SK-N-SH (cell line): ENCODE measurements around the gene VTI1B.

ENCODE experiments used
- FOSL2 ChIP-seq: IDR thresholded peaks from 2 replicates; pipeline ENCODE4 v1.4.0; 2012; ENCODE audit warnings: low read depth, mild to moderate bottlenecking, moderate library complexity, borderline replicate concordance
- RCOR1 ChIP-seq: fragments of 150-350 bp; IDR thresholded peaks from 2 replicates; pipeline ENCODE4 v1.6.1; 2017; ENCODE audit warnings: antibody characterized with exemption, low read length
- SIN3A ChIP-seq: IDR thresholded peaks from 2 replicates; pipeline ENCODE4 v1.6.1; 2012; ENCODE audit warnings: low read depth, mild to moderate bottlenecking, low read length, moderate library complexity, borderline replicate concordance
- TF ChIP-seq, protein P1 (sequence below): fragments of 200-600 bp; sonication (generic); IDR thresholded peaks from 2 replicates; pipeline ENCODE4 v1.6.1; 2017; ENCODE audit warnings: antibody characterized with exemption, mild to moderate bottlenecking, moderate library complexity
- TF ChIP-seq, protein P2 (sequence below): IDR thresholded peaks from 2 replicates; pipeline ENCODE4 v1.4.0; 2012; ENCODE audit warnings: low read depth

GRCh38 chr14:67619446-67620216 lies 54.8 kb downstream of the VTI1B start, which contains the start of gene ARG2:
- TF ChIP-seq SIN3A, result no peak
- TF ChIP-seq RCOR1, result no peak
- TF ChIP-seq, protein P1, sequence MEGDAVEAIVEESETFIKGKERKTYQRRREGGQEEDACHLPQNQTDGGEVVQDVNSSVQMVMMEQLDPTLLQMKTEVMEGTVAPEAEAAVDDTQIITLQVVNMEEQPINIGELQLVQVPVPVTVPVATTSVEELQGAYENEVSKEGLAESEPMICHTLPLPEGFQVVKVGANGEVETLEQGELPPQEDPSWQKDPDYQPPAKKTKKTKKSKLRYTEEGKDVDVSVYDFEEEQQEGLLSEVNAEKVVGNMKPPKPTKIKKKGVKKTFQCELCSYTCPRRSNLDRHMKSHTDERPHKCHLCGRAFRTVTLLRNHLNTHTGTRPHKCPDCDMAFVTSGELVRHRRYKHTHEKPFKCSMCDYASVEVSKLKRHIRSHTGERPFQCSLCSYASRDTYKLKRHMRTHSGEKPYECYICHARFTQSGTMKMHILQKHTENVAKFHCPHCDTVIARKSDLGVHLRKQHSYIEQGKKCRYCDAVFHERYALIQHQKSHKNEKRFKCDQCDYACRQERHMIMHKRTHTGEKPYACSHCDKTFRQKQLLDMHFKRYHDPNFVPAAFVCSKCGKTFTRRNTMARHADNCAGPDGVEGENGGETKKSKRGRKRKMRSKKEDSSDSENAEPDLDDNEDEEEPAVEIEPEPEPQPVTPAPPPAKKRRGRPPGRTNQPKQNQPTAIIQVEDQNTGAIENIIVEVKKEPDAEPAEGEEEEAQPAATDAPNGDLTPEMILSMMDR, result no peak
- TF ChIP-seq FOSL2, result peak; percentile 41; the same call in 1 of the 2 replicates
- TF ChIP-seq, protein P2, sequence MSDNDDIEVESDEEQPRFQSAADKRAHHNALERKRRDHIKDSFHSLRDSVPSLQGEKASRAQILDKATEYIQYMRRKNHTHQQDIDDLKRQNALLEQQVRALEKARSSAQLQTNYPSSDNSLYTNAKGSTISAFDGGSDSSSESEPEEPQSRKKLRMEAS, result no peak; the same call in 1 of the 2 replicates
